Karpas-422 (cell line): ENCODE results near the gene RNF141. TPM values are rescaled to one million over a fixed set of nuclear protein-coding genes. Genes with fewer than 3 reads are reported as not detected.
A peak's percentile ranks its signal among the peaks of the same experiment; 100 is the strongest.

ENCODE experiments used
- DNase-seq: peaks from one replicate; pipeline ENCODE4 v3.0.0-alpha.2; 2015
- H2AFZ ChIP-seq: fragments of 200-600 bp; sonication (generic); 2 replicates; pipeline ENCODE4 v1.6.1; 2014; ENCODE audit warnings: antibody characterized with exemption, low read length, mixed read lengths
- H3K27ac ChIP-seq: fragments of 200-600 bp; sonication (generic); 2 replicates; pipeline ENCODE4 v1.5.1; 2014; ENCODE audit warnings: mild to moderate bottlenecking, low read length, moderate library complexity
- H3K27me3 ChIP-seq: fragments of 200-600 bp; sonication (generic); 2 replicates; pipeline ENCODE4 v1.6.1; 2014; ENCODE audit warnings: low read length, mixed read lengths
- H3K36me3 ChIP-seq: fragments of 200-600 bp; sonication (generic); 2 replicates; pipeline ENCODE4 v1.6.1; 2014; ENCODE audit warnings: low read length, mixed read lengths; ENCODE audit not compliant: insufficient read depth
- H3K4me1 ChIP-seq: fragments of 200-600 bp; sonication (generic); 2 replicates; pipeline ENCODE4 v1.6.1; 2014; ENCODE audit warnings: mild to moderate bottlenecking, low read length, mixed read lengths
- H3K4me2 ChIP-seq: fragments of 200-600 bp; sonication (generic); 2 replicates; pipeline ENCODE4 v1.6.1; 2014; ENCODE audit warnings: low read length, low read depth, mild to moderate bottlenecking; ENCODE audit not compliant: poor library complexity, severe bottlenecking
- H3K4me3 ChIP-seq: fragments of 200-600 bp; sonication (generic); 2 replicates; pipeline ENCODE4 v1.5.1; 2014; ENCODE audit warnings: mild to moderate bottlenecking, antibody characterized with exemption, low read length, mixed read lengths
- H3K79me2 ChIP-seq: fragments of 200-600 bp; sonication (generic); 2 replicates; pipeline ENCODE4 v1.6.1; 2014; ENCODE audit warnings: mild to moderate bottlenecking, low read length, mixed read lengths
- H3K9ac ChIP-seq: fragments of 200-600 bp; sonication (generic); 2 replicates; pipeline ENCODE4 v1.6.0; 2014; ENCODE audit warnings: low read length
- H3K9me2 ChIP-seq: fragments of 200-600 bp; sonication (generic), shearing (Covaris generic); replicated peaks from 2 replicates; pipeline ENCODE4 v1.6.0; 2014; ENCODE audit warnings: mild to moderate bottlenecking, low read length, moderate library complexity; ENCODE audit not compliant: insufficient read depth
- H3K9me3 ChIP-seq: fragments of 300-700, 200-600 bp; sonication (generic); 2 replicates; pipeline ENCODE4 v1.6.1; 2014; ENCODE audit warnings: low read length, mixed read lengths
- H4K20me1 ChIP-seq: fragments of 200-600 bp; sonication (generic); 2 replicates; pipeline ENCODE4 v1.6.1; 2014; ENCODE audit warnings: mild to moderate bottlenecking, antibody characterized with exemption, low read length, low read depth; ENCODE audit not compliant: insufficient read depth
- total RNA-seq: library from RNA; depleted of rRNA; stranded (reverse); fragments of >200 nt; shearing (Covaris generic); gene quantifications from 2 replicates; pipeline ENCODE4 v1.2.3, GENCODE V29; 2014; ENCODE audit warnings: low replicate concordance

The RNF141 gene
- total RNA-seq, 1 experiment from 2014 or later, result 12.2 TPM

- no peaks in the 10 kb centered on the region for H3K4me1 ChIP-seq
- no peak overlapping the region for H3K4me2 ChIP-seq
- no peak for DNase-seq
- no peaks in the 10 kb centered on the region for H3K9me2 ChIP-seq
- H3K79me2 ChIP-seq, result no peaks in the 10 kb centered on the region
- H3K4me3 ChIP-seq, result no peak overlapping the region
- H3K36me3 ChIP-seq, result 0 out of 2 replicates have a peak, but pooled peaks cover 7% of the 10 kb centered on the region
- no peak overlapping the region for H3K27ac ChIP-seq
- no peak overlapping the region for H3K9ac ChIP-seq
- H4K20me1 ChIP-seq, result no peaks in the 10 kb centered on the region
- no peaks in the 10 kb centered on the region for H3K9me3 ChIP-seq
- no peak overlapping the region for H2AFZ ChIP-seq
- H3K27me3 ChIP-seq, result no peaks in the 10 kb centered on the region
These were observed 25.6 kb downstream of the RNF141 start for GRCh38 chr11:10515418-10515817.

- Histone ChIP-seq H3K4me3 (no peak overlapping the region), H3K4me2 (no peak overlapping the region), H3K9ac (no peak overlapping the region), H3K27me3 (no peaks in the 10 kb centered on the region), H3K4me1 (no peaks in the 10 kb centered on the region), H3K79me2 (no peaks in the 10 kb centered on the region), H3K9me3 (no peaks in the 10 kb centered on the region), H2AFZ (no peak overlapping the region), H3K9me2 (no peaks in the 10 kb centered on the region), H3K27ac (no peak overlapping the region), H3K36me3 (0 out of 2 replicates have a peak, but pooled peaks cover 7% of the 10 kb centered on the region), H4K20me1 (no peaks in the 10 kb centered on the region)
- no peak for DNase-seq
These were observed 26.3 kb downstream of the RNF141 start for GRCh38 chr11:10514709-10515108.

DNA sequence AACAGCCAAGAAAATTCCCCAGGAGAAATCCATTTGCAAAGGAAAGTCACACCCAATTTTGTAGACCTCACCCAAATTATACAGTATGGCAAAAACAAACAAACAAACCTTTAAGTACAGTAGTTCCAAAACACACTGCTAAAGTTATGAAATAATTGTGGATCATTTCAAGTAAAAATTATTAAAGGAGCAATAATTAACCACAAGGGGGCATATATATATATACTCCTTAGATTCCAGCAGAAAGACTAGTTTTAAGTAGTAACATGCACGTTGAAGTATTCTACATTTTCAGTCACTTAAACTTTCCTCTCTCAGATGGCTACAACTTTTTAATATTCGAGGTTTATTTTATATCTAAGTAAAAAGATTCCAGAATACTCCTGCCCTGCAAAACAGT lies 26.8 kb downstream of the RNF141 start:
- no peaks in the 10 kb centered on the region for H3K9me3 ChIP-seq
- no peaks in the 10 kb centered on the region for H4K20me1 ChIP-seq
- no peak overlapping the region for H3K4me3 ChIP-seq
- H3K27me3 ChIP-seq, result no peaks in the 10 kb centered on the region
- no peaks in the 10 kb centered on the region for H3K79me2 ChIP-seq
- no peaks in the 10 kb centered on the region for H3K4me1 ChIP-seq
- DNase-seq, result peak; percentile 63
- no peak overlapping the region for H3K4me2 ChIP-seq
- H3K27ac ChIP-seq, result no peak overlapping the region
- 0 out of 2 replicates have a peak, but pooled peaks cover 7% of the 10 kb centered on the region for H3K36me3 ChIP-seq
- H2AFZ ChIP-seq, result no peak overlapping the region
- H3K9me2 ChIP-seq, result no peaks in the 10 kb centered on the region
- H3K9ac ChIP-seq, result no peak overlapping the region

DNA sequence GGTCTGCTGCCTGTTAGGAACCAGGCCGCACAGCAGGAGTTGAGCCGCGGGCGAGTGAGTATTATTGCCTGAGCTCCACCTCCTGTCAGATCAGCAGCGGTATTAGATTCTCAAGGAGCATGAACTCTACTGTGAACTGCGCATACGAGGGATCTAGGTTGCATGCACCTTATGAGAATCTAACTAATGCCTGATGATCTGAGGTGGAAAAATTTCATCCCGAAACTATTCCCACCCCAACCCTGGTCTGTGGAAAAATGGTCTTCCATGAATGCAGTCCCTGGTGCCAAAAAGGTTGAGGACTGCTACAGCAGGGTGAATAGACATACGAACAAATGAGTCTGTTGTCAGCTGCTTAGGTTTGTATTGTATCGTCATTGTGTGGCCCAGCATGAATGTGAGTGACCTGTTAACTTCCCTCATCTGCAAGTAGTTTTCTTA lies 29.8 kb downstream of the RNF141 start:
- no peaks in the 10 kb centered on the region for H3K36me3 ChIP-seq
- no peak for DNase-seq
- H4K20me1 ChIP-seq, result no peaks in the 10 kb centered on the region
- H3K27me3 ChIP-seq, result no peaks in the 10 kb centered on the region
- H3K9me3 ChIP-seq, result no peaks in the 10 kb centered on the region
- H3K79me2 ChIP-seq, result no peaks in the 10 kb centered on the region
- no peak overlapping the region for H3K4me2 ChIP-seq
- no peak overlapping the region for H2AFZ ChIP-seq
- H3K4me3 ChIP-seq, result no peak overlapping the region
- no peaks in the 10 kb centered on the region for H3K4me1 ChIP-seq
- no peak overlapping the region for H3K9ac ChIP-seq
- H3K9me2 ChIP-seq, result no peaks in the 10 kb centered on the region
- no peak overlapping the region for H3K27ac ChIP-seq

DNA sequence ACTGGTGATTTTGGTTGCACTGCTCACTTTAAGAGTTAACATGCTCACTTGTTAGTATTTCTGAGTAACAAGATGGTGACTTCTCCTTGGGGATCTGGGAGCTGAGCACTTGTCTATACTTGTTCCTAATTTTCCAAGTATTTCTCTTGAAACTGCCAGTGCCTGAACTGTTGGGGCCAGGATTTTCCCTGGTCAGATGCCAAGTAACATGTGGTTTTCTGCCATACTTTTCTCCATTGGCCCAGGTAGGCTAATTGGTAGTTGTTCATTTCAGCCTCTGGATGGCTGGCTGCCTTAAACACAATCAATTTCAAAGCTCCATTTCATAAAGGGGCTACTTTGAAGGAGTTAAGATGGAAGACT lies 35.0 kb downstream of the RNF141 start:
- no peaks in the 10 kb centered on the region for H3K36me3 ChIP-seq
- H3K4me3 ChIP-seq, result no peak overlapping the region
- DNase-seq, result no peak
- no peaks in the 10 kb centered on the region for H3K9me3 ChIP-seq
- H3K4me2 ChIP-seq, result no peak overlapping the region
- H3K4me1 ChIP-seq, result peaks cover 8% of the 10 kb centered on the region
- no peaks in the 10 kb centered on the region for H3K9me2 ChIP-seq
- no peaks in the 10 kb centered on the region for H3K79me2 ChIP-seq
- H2AFZ ChIP-seq, result no peak overlapping the region
- no peaks in the 10 kb centered on the region for H4K20me1 ChIP-seq
- H3K9ac ChIP-seq, result no peak overlapping the region
- H3K27ac ChIP-seq, result no peak overlapping the region
- H3K27me3 ChIP-seq, result no peaks in the 10 kb centered on the region

- Histone ChIP-seq H4K20me1 (no peaks in the 10 kb centered on the region), H3K4me2 (no peak overlapping the region), H3K9ac (no peak overlapping the region), H3K4me1 (peaks cover 8% of the 10 kb centered on the region), H3K36me3 (no peaks in the 10 kb centered on the region), H2AFZ (no peak overlapping the region), H3K9me3 (no peaks in the 10 kb centered on the region), H3K27me3 (no peaks in the 10 kb centered on the region), H3K4me3 (no peak overlapping the region), H3K27ac (no peak overlapping the region), H3K79me2 (no peaks in the 10 kb centered on the region), H3K9me2 (no peaks in the 10 kb centered on the region)
- no peak for DNase-seq
These were observed 35.5 kb downstream of the RNF141 start for GRCh38 chr11:10505278-10506007.

GRCh38 chr11:10504490-10504889 lies 36.5 kb downstream of the RNF141 start:
- H4K20me1 ChIP-seq, result no peaks in the 10 kb centered on the region
- H3K4me3 ChIP-seq, result no peak overlapping the region
- no peak overlapping the region for H3K27ac ChIP-seq
- no peaks in the 10 kb centered on the region for H3K36me3 ChIP-seq
- no peak overlapping the region for H2AFZ ChIP-seq
- no peaks in the 10 kb centered on the region for H3K79me2 ChIP-seq
- no peaks in the 10 kb centered on the region for H3K27me3 ChIP-seq
- no peak overlapping the region for H3K9ac ChIP-seq
- H3K9me3 ChIP-seq, result no peaks in the 10 kb centered on the region
- no peak for DNase-seq
- H3K4me2 ChIP-seq, result no peak overlapping the region
- H3K4me1 ChIP-seq, result peaks cover 8% of the 10 kb centered on the region
- H3K9me2 ChIP-seq, result no peaks in the 10 kb centered on the region

- Histone ChIP-seq H3K36me3 (no peaks in the 10 kb centered on the region), H4K20me1 (no peaks in the 10 kb centered on the region), H3K9ac (no peak overlapping the region)
These were observed 37.1 kb downstream of the RNF141 start for GRCh38 chr11:10503777-10504480.

More at GRCh38 chr11:10503777-10504480, 37.1 kb downstream of the RNF141 start:
- Histone ChIP-seq H3K4me3 (no peak overlapping the region), H2AFZ (no peak overlapping the region), H3K27me3 (no peaks in the 10 kb centered on the region), H3K79me2 (no peaks in the 10 kb centered on the region), H3K27ac (no peak overlapping the region), H3K4me2 (no peak overlapping the region), H3K4me1 (peaks cover 8% of the 10 kb centered on the region), H3K9me2 (no peaks in the 10 kb centered on the region), H3K9me3 (no peaks in the 10 kb centered on the region)
- no peak for DNase-seq
